Esophagus muscularis mucosa (tissue), 4 donors: ENCODE measurements around the gene SIPA1L2. TPM values are rescaled to one million over a fixed set of nuclear protein-coding genes. Genes with fewer than 3 reads are reported as not detected.

Source experiments
- DNase-seq: peaks from one replicate; pipeline ENCODE4 v3.0.0-alpha.2; 2017; ENCODE audit errors: extremely low spot score
- H3K27ac ChIP-seq, 4 donors: fragments of 200-600 bp; sonication (generic); replicated peaks in 1 of 4; 1 replicate in 3 of 4; 2 replicates in 1 of 4; pipeline ENCODE4 v1.5.1; 2016 to 2019; ENCODE audit warnings: mild to moderate bottlenecking in 1 of 4
- H3K27me3 ChIP-seq, 4 donors: fragments of 200-600 bp; sonication (generic); one replicate each; pipeline versions ENCODE4 v1.5.1 to v1.6.0; 2016 to 2019
- H3K36me3 ChIP-seq, 4 donors: fragments of 200-600 bp; sonication (generic); one replicate each; pipeline ENCODE4 v1.5.1; 2016 to 2019
- H3K4me1 ChIP-seq, 4 donors: fragments of 200-600 bp; sonication (generic); one replicate each; pipeline ENCODE4 v1.5.1; 2016 to 2019
- H3K4me3 ChIP-seq, 4 donors: fragments of 200-600 bp; sonication (generic); 1 replicate in 2 of 4; 2 replicates in 2 of 4; pipeline ENCODE4 v1.5.1; 2016 to 2019; ENCODE audit warnings: mild to moderate bottlenecking in 4 of 4, moderate library complexity in 1 of 4
- H3K9me3 ChIP-seq, 4 donors: fragments of 200-600 bp; sonication (generic); 1 replicate in 3 of 4; 2 replicates in 1 of 4; pipeline ENCODE4 v1.5.1; 2016 to 2019
- EP300 ChIP-seq: sonication (generic); formaldehyde crosslinking; IDR thresholded peaks from one replicate; pipeline ENCODE4 v1.6.1; 2017; ENCODE audit warnings: antibody characterized with exemption
- POLR2A ChIP-seq: fragments of 450-650 bp; IDR thresholded peaks from one replicate; pipeline ENCODE4 v1.6.1; 2017; ENCODE audit warnings: antibody characterized with exemption, moderate library complexity, mild to moderate bottlenecking, low read depth
- POLR2AphosphoS5 ChIP-seq, 2 donors: sonication (generic); formaldehyde crosslinking; IDR thresholded peaks; one replicate each; pipeline ENCODE4 v1.6.1; 2017; ENCODE audit warnings: antibody characterized with exemption in 2 of 2
- WGBS: methylation state at CpG from one replicate; pipeline ENCODE4 v1.1.5; 2018; 5-methylcytosine and 5-hydroxymethylcytosine counted together
- intact Hi-C: fragments of 100-400 bp; cut with DNase I; formaldehyde crosslinking; loops from one replicate; pipeline ENCODE4 v1.15.1; 2023
- total RNA-seq, 4 donors: library from RNA; depleted of rRNA; stranded (reverse); fragments of >200 nt; gene quantifications; one replicate each; pipeline versions ENCODE4 v1.1.0 to v1.2.1, GENCODE V29; 2016
- TF ChIP-seq, protein P1 (sequence below), 3 experiments: fragments of 200-600 bp in 2 of 3; fragments of 450-650 bp in 1 of 3; sonication (generic) in 2 of 3; IDR thresholded peaks; one replicate each; pipeline ENCODE4 v1.5.1; 2017 to 2019; ENCODE audit warnings: antibody characterized with exemption in 3 of 3, mild to moderate bottlenecking in 2 of 3, moderate library complexity in 1 of 3

Gene SIPA1L2
- total RNA-seq, 4 donors from 2014 or later, result 37.4 to 59.0 (median 43.0) TPM

DNA sequence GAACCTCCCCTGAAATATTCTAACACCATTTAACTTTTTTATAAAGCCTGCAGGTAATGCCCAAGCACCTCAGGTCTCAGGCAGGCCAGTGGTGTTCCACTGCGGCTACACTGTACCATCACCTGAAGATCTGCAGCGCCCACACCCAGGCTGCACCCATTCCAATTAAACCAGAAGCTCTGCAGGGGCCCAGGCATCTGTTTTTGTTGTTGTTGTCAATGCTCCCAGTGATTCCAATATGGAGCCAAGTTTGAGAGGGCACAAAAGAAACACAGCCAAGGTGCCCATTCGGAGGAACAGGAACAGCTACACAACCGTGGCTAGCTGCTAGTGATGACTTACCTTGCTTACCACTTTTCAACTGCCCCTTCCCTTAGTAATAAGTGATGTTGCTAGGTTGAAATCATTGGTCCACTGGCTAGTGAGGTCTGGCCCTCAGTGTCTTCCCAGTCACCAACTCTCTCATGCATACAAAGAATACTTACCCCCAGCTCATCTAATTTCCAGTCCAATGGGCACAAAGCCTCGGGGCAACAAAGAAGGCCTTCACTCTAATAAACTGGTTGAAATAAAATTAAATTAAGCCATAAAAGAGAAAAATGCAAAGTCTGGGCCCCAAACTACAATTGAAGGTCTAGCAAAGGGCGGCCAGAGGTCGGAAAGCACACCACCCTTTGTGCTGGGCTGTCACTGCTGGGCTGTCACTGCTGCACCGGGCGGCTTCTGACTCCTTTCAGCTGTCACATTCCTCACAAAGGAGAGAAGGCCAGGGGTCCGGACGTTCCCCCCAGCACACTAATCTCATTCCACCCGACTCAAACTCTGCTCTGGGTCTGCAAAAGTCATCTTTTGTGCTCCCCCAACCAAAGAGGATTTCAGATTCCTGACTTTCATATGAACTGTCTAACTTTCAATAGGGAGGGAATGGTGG lies 34.9 kb downstream of the SIPA1L2 start:
- intact Hi-C loops, result no loop called here
- Histone ChIP-seq H3K27me3 (no peaks in the 10 kb centered on the region), H3K27ac (no peak overlapping the region), H3K36me3 (no peaks in the 10 kb centered on the region), H3K4me3 (no peak overlapping the region), H3K4me1 (peaks cover 65 to 80% (median 66%) of the 10 kb centered on the region in 4 donors), H3K9me3 (no peaks in the 10 kb centered on the region)
- DNase-seq, result peak; percentile 64
- TF ChIP-seq POLR2A (no peak), POLR2AphosphoS5 (IDR thresholded peaks at IDR 0.05) (no peak), EP300 (no peak)
- TF ChIP-seq, protein P1, sequence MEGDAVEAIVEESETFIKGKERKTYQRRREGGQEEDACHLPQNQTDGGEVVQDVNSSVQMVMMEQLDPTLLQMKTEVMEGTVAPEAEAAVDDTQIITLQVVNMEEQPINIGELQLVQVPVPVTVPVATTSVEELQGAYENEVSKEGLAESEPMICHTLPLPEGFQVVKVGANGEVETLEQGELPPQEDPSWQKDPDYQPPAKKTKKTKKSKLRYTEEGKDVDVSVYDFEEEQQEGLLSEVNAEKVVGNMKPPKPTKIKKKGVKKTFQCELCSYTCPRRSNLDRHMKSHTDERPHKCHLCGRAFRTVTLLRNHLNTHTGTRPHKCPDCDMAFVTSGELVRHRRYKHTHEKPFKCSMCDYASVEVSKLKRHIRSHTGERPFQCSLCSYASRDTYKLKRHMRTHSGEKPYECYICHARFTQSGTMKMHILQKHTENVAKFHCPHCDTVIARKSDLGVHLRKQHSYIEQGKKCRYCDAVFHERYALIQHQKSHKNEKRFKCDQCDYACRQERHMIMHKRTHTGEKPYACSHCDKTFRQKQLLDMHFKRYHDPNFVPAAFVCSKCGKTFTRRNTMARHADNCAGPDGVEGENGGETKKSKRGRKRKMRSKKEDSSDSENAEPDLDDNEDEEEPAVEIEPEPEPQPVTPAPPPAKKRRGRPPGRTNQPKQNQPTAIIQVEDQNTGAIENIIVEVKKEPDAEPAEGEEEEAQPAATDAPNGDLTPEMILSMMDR (IDR thresholded peaks at IDR 0.05), result no peak
- 88% methylated on average over 12 of the region's 12 CpGs for WGBS

DNA sequence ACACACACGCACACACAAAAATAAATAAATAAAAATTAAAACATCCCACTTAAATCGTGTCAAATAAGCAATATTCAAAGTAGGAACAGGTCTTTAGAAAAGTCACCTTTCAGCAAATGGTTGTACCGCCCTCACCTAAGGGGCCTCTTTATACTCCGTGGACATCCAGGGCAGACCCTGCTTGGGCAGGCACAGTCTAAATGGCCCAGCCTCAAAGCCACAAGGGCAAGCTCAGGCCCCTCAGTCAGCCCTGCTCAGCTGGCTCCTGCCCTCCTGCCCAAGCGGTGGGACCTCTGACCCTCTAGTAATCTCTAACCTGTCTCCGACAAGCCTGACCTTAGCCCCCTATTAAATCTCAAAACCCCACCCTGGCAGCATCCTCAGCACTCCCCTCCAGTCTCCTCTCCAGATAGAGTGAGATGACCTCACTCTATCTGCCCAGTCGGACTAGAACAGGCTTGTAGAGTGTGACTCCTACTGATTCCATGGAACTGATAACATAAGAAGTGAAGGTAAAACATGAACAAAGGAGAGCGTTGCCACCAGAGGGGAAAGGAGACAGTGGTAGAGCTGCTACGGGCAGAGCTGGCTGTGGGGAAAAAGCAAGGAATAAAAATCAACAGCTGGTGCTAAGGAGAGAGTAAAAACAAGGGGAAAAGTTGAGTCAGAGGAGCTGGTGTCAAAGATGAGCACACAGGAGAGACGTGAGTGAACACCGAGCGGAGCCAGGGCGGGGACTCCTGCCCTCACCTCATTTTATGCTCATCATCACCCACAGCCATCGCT lies 36.0 kb downstream of the SIPA1L2 start:
- Histone ChIP-seq H3K36me3 (no peaks in the 10 kb centered on the region), H3K4me3 (no peak overlapping the region), H3K27ac (peak overlapping the region; percentile 30 to 55 (median 34)), H3K9me3 (no peaks in the 10 kb centered on the region), H3K27me3 (no peaks in the 10 kb centered on the region), H3K4me1 (peaks cover 65 to 80% (median 67%) of the 10 kb centered on the region in 4 donors)
- TF ChIP-seq EP300 (no peak), POLR2AphosphoS5 (IDR thresholded peaks at IDR 0.05) (peak; percentile 42 to 57)
- peak; percentile 70 for DNase-seq
- intact Hi-C loops, result no loop called here
- WGBS, result 62% methylated on average over 14 of the region's 14 CpGs

DNA sequence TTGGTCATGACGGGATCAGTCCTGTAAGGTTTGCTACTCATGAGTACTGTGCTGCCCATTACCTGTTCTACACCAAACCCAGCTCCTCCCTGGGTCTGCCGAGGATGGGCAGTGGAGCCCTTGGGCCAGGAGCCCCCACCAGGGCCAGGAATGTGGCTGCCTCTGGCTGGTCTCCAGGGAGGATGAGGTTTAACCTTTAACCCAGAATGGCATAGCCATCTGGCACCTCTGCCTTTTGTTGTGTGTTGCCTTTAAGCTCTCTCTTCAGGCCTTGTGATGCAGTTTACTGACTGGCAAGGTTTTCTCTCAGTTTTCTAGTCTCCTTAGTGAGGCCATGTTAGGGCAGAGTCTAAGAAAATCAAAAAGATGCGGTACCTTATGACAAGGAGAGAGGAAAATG lies 38.6 kb downstream of the SIPA1L2 start:
- peak overlapping the region; percentile 5 to 28 (median 18) for H3K27ac ChIP-seq
- no peak overlapping the region for H3K4me3 ChIP-seq
- H3K9me3 ChIP-seq, result no peaks in the 10 kb centered on the region
- intact Hi-C loops, result no loop called here
- 94% methylated on average over 3 of the region's 3 CpGs for WGBS
- H3K27me3 ChIP-seq, result no peaks in the 10 kb centered on the region
- peaks cover 50 to 64% (median 59%) of the 10 kb centered on the region in 4 donors for H3K4me1 ChIP-seq
- no peaks in the 10 kb centered on the region for H3K36me3 ChIP-seq
- TF ChIP-seq EP300 (no peak), POLR2AphosphoS5 (IDR thresholded peaks at IDR 0.05) (no peak), POLR2A (no peak)
- TF ChIP-seq, protein P1 (IDR thresholded peaks at IDR 0.05), result no peak
- DNase-seq, result peak; percentile 72

DNA sequence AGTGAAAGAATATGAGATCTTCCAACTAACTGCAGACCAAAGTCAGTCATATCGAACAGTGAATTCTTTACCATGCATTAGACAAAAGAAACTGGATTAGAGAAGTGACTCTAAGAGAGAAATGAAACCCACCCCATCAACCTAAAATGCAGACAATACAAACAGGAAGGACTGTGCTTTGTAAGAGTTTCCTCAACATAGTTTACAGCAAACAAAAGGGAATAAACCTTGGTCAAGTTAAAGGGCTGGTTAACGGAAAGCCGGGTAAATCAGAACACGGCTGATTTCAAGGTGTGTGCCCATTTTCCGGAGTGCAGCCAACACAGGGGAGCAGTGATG lies 39.2 kb downstream of the SIPA1L2 start:
- H3K27ac ChIP-seq, result peak overlapping the region; percentile 5 to 50 (median 28)
- no peaks in the 10 kb centered on the region for H3K9me3 ChIP-seq
- TF ChIP-seq EP300 (no peak), POLR2A (no peak), POLR2AphosphoS5 (IDR thresholded peaks at IDR 0.05) (no peak)
- TF ChIP-seq, protein P1 (IDR thresholded peaks at IDR 0.05), result no peak
- H3K36me3 ChIP-seq, result no peaks in the 10 kb centered on the region
- no peak for DNase-seq
- 79% methylated on average over 5 of the region's 5 CpGs for whole genome bisulfite sequencing
- H3K4me1 ChIP-seq, result peaks cover 54 to 64% (median 59%) of the 10 kb centered on the region in 4 donors
- H3K4me3 ChIP-seq, result no peak overlapping the region
- H3K27me3 ChIP-seq, result no peaks in the 10 kb centered on the region
- intact Hi-C loops, result no loop called here
